HepG2 (cell line): ENCODE results near the gene TRAP1. TPM values are rescaled to one million over a fixed set of nuclear protein-coding genes. Genes with fewer than 3 reads are reported as not detected.

Source experiments
- ARHGAP35 ChIP-seq: sonication (generic); formaldehyde crosslinking; IDR thresholded peaks from 2 replicates; pipeline ENCODE4 v1.9.0; 2022; ENCODE audit warnings: mild to moderate bottlenecking, inconsistent platforms, moderate library complexity, missing genetic modification reagents, borderline replicate concordance
- CENPBD1 ChIP-seq: sonication (generic); formaldehyde crosslinking; IDR thresholded peaks from 2 replicates; pipeline ENCODE4 v1.8.0; 2022; ENCODE audit warnings: missing genetic modification reagents, low read depth, mild to moderate bottlenecking, borderline replicate concordance
- FOXC1 ChIP-seq: sonication (generic); formaldehyde crosslinking; IDR thresholded peaks from 2 replicates; pipeline ENCODE4 v1.8.0; 2022; ENCODE audit warnings: mild to moderate bottlenecking, missing genetic modification reagents, borderline replicate concordance
- GATA4 ChIP-seq: sonication (generic); IDR thresholded peaks from 2 replicates; pipeline ENCODE4 v1.6.1; 2016; ENCODE audit warnings: antibody characterized with exemption, low read depth, borderline replicate concordance
- JUND ChIP-seq: sonication (generic); formaldehyde crosslinking; IDR thresholded peaks from 2 replicates; pipeline ENCODE4 v1.8.0; 2022; ENCODE audit warnings: mild to moderate bottlenecking, missing genetic modification reagents
- LRRFIP1 ChIP-seq: sonication (generic); formaldehyde crosslinking; conservative IDR thresholded peaks from 2 replicates; pipeline ENCODE4 v1.4.0; 2020; ENCODE audit warnings: missing genetic modification reagents
- MED8 ChIP-seq: sonication (generic); formaldehyde crosslinking; IDR thresholded peaks from 2 replicates; pipeline ENCODE4 v1.8.1; 2023; ENCODE audit warnings: mild to moderate bottlenecking, missing genetic modification reagents; ENCODE audit not compliant: insufficient replicate concordance
- TCF12 ChIP-seq, 2 experiments: fragments of 450-650 bp in 1 of 2; sonication (generic) in 1 of 2; formaldehyde crosslinking in 1 of 2; IDR thresholded peaks; 2 replicates each; pipeline versions ENCODE4 v1.6.1 to v1.8.0; 2017 to 2022; ENCODE audit warnings: antibody characterized with exemption in 1 of 2, mild to moderate bottlenecking in 1 of 2, missing genetic modification reagents in 1 of 2, moderate library complexity in 1 of 2
- TCF7 ChIP-seq: sonication (generic); IDR thresholded peaks from 2 replicates; pipeline ENCODE4 v1.6.1; 2016; ENCODE audit warnings: antibody characterized with exemption, low read depth
- USF2 ChIP-seq, 2 experiments: sonication (generic) in 1 of 2; formaldehyde crosslinking in 1 of 2; IDR thresholded peaks; 2 replicates each; pipeline versions ENCODE4 v1.5.1 to v1.6.1; 2011 to 2020; ENCODE audit warnings: borderline replicate concordance in 1 of 2, low read depth in 1 of 2, low read length in 1 of 2, mild to moderate bottlenecking in 1 of 2, missing genetic modification reagents in 1 of 2, moderate library complexity in 1 of 2
- YEATS2 ChIP-seq: sonication (generic); formaldehyde crosslinking; IDR thresholded peaks from 2 replicates; pipeline ENCODE4 v1.4.0; 2020; ENCODE audit warnings: missing genetic modification reagents, borderline replicate concordance
- ZBTB3 ChIP-seq: sonication (generic); formaldehyde crosslinking; IDR thresholded peaks from 2 replicates; pipeline ENCODE4 v1.4.0; 2020; ENCODE audit warnings: low read depth, mild to moderate bottlenecking, moderate library complexity, missing genetic modification reagents, borderline replicate concordance
- ZC3H13 ChIP-seq: sonication (generic); formaldehyde crosslinking; IDR thresholded peaks from 2 replicates; pipeline ENCODE4 v1.8.1; 2023; ENCODE audit warnings: mild to moderate bottlenecking, missing genetic modification reagents, moderate library complexity
- ZFAT ChIP-seq: sonication (generic); formaldehyde crosslinking; conservative IDR thresholded peaks from 2 replicates; pipeline ENCODE4 v1.8.1; 2023; ENCODE audit warnings: missing genetic modification reagents, inconsistent platforms
- ZFP1 ChIP-seq: IDR thresholded peaks from 2 replicates; pipeline ENCODE4 v1.6.1; 2016
- ZNF143 ChIP-seq: sonication (generic); formaldehyde crosslinking; IDR thresholded peaks from 2 replicates; pipeline ENCODE4 v1.4.0; 2020; ENCODE audit warnings: missing genetic modification reagents
- ZNF383 ChIP-seq: sonication (generic); formaldehyde crosslinking; IDR thresholded peaks from 2 replicates; pipeline ENCODE4 v1.4.0; 2020; ENCODE audit warnings: missing genetic modification reagents, mild to moderate bottlenecking, borderline replicate concordance
- ZNF569 ChIP-seq: sonication (generic); formaldehyde crosslinking; IDR thresholded peaks from 2 replicates; pipeline ENCODE4 v1.5.0; 2020; ENCODE audit warnings: mild to moderate bottlenecking, missing genetic modification reagents, moderate library complexity, borderline replicate concordance
- polyA plus RNA-seq, 8 experiments: library from polyadenylated mRNA; depleted of rRNA in 3 of 8; stranded (reverse) in 7 of 8; unstranded in 1 of 8; fragments of >200 nt; fragmentation: Illumina TruSeq in 4 of 8; extraction: Trizol in 4 of 8; gene quantifications; 2 replicates each; pipeline versions ENCODE4 v1.2.1 to v1.2.3, GENCODE V29; 2011 to 2016; ENCODE audit warnings: low read depth in 4 of 8, missing spikeins in 1 of 8, mixed read lengths in 1 of 8; ENCODE audit not compliant: insufficient read depth in 1 of 8
- total RNA-seq, 5 experiments: library from RNA; depleted of rRNA; stranded (reverse); fragments of >200 nt; fragmentation: Illumina TruSeq; extraction: Trizol; gene quantifications; 2 replicates each; pipeline ENCODE4 v1.2.3, GENCODE V29; 2016; ENCODE audit warnings: low read depth in 1 of 5
- TF ChIP-seq, protein P1 (sequence below): sonication (generic); formaldehyde crosslinking; IDR thresholded peaks from 2 replicates; pipeline ENCODE4 v1.5.0; 2020; ENCODE audit warnings: mild to moderate bottlenecking, missing genetic modification reagents, borderline replicate concordance

The TRAP1 gene
- total and polyA plus RNA-seq, 2 of the 13 experiments (the other 11 are each of a cell fraction or from before 2014, with no cell fraction given) = 127 to 240 TPM

DNA sequence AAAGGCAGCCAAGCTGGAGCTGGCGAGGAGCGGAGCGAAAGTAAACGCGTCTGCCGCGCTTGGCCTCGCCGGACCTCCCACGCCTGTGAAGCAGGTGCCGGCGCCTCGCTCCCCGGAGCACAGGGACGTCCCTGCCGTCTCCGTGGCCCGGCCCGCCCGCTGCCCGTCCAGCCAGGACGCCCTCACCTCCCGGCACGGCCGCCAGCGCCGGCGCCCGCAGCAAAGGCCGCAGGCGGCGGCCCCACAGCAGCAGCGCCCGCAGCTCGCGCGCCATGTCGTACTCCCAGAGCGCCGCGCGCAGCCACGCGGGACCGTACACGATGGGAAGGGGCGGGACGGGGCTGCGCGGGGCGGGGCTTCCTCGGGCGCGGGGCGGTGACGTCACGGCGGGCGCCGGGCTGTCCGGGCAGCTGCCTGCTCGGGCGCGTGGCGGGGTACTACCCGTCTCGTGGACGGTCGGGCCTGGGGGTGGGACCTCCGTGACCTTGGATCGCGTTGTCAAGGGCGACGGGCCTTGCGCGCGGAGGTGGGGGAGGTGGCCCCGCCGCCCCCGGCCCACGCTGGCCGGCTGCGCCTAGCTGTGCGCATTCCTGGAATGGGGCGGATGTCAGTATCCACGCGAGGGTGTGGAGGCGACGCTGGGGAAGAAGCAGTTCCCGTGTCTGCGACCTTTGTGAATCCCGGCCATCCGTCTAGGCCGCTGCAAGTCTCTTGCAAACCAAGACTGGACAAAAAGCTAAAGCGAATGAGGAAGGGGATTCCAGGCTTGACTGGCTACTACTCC is at the start of gene TRAP1 (continued):
- TF ChIP-seq FOXC1 (CRISPR knock-in tag) = peak; percentile 86
- TF ChIP-seq ARHGAP35 (CRISPR knock-in tag) = no peak; the same call in 1 of the 2 replicates
- no peak for TF ChIP-seq ZBTB3 (CRISPR knock-in tag)
- no peak for TF ChIP-seq TCF12 (IDR thresholded peaks at IDR 0.05)
- TF ChIP-seq TCF12 (CRISPR knock-in tag; IDR thresholded peaks at IDR 0.05) = peak; percentile 94
- 0 out of 2 replicates have a peak, but pooled peaks have one; percentile 17 for TF ChIP-seq ZFAT (CRISPR knock-in tag)
- TF ChIP-seq YEATS2 = peak; percentile 72
- no peak for TF ChIP-seq ZNF569 (CRISPR knock-in tag)
- no peak; the same call in 1 of the 2 replicates for TF ChIP-seq ZFP1 (CRISPR knock-in tag)
- TF ChIP-seq USF2 (IDR thresholded peaks at IDR 0.05; ENCODE audit: low read depth, low read length) = no peak
- TF ChIP-seq USF2 (CRISPR knock-in tag; IDR thresholded peaks at IDR 0.05; ENCODE audit: borderline replicate concordance) = no peak
- no peak; the same call in 1 of the 2 replicates for TF ChIP-seq CENPBD1 (CRISPR knock-in tag)
- TF ChIP-seq, protein P1, sequence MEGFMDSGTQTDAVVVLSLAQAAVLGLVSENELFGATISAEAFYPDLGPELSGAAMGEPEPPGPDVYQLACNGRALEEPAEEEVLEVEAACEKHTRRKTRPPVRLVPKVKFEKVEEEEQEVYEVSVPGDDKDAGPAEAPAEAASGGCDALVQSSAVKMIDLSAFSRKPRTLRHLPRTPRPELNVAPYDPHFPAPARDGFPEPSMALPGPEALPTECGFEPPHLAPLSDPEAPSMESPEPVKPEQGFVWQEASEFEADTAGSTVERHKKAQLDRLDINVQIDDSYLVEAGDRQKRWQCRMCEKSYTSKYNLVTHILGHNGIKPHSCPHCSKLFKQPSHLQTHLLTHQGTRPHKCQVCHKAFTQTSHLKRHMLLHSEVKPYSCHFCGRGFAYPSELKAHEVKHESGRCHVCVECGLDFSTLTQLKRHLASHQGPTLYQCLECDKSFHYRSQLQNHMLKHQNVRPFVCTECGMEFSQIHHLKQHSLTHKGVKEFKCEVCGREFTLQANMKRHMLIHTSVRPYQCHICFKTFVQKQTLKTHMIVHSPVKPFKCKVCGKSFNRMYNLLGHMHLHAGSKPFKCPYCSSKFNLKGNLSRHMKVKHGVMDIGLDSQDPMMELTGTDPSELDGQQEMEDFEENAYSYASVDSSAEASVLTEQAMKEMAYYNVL (CRISPR knock-in tag) = no peak
- peak; percentile 60 for TF ChIP-seq MED8 (CRISPR knock-in tag)
- TF ChIP-seq ZNF143 = peak; percentile 35; the same call in 1 of the 2 replicates
- no peak for TF ChIP-seq TCF7
- TF ChIP-seq GATA4 = no peak; the same call in 1 of the 2 replicates
- no peak; the same call in 1 of the 2 replicates for TF ChIP-seq ZNF383
- TF ChIP-seq JUND (CRISPR knock-in tag) = no peak; the same call in 1 of the 2 replicates
- peak; percentile 65; the same call in 1 of the 2 replicates for TF ChIP-seq ZC3H13 (CRISPR knock-in tag)
- TF ChIP-seq LRRFIP1 (CRISPR knock-in tag) = no peak
